CD4-positive, alpha-beta T cell treated with Interleukin-4 for 1 hour (primary cell): Measurements from ENCODE around the gene PARD3.
"Not testable (repeated sequence)": the region's sequence is repeated elsewhere in the genome, so short reads cannot be mapped to it uniquely, and the experiment has no call there.

Experiments used
- DNase-seq, 2 donors: peaks; one replicate each; pipeline ENCODE4 v3.0.0-alpha.2; 2020 to 2022

Gene PARD3

GRCh38 chr10:34815185-34816084 lies at the start of gene PARD3:
Gene PARD3, minus strand, starts transcription at chr10:34815296. Its CDS starts 301 bp downstream, at chr10:34814995.
- DNase-seq, result no peak

- no peak for DNase-seq
Observed at GRCh38 chr10:34864149-34865067, 49.3 kb upstream of the PARD3 start.

DNA sequence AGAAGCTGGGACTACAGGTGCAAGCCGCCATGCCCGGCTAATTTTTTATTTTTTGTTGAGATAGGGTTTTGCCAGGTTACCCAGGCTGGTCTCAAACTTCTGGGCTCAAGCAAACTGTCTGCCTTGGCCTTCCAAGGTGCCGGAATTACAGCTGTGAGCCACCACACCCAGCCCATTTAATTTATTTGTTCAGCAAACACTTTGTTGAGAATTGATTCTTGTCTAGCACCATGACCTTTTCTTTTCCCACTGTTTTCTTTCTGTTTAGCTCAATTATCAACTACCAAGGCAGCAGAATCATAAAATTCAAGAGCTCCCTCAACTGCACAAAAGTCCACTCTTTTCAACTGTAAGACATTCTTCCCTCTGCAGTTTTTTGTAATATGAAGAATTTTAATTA lies 47.8 kb upstream of the PARD3 start:
- no peak for DNase-seq

DNA sequence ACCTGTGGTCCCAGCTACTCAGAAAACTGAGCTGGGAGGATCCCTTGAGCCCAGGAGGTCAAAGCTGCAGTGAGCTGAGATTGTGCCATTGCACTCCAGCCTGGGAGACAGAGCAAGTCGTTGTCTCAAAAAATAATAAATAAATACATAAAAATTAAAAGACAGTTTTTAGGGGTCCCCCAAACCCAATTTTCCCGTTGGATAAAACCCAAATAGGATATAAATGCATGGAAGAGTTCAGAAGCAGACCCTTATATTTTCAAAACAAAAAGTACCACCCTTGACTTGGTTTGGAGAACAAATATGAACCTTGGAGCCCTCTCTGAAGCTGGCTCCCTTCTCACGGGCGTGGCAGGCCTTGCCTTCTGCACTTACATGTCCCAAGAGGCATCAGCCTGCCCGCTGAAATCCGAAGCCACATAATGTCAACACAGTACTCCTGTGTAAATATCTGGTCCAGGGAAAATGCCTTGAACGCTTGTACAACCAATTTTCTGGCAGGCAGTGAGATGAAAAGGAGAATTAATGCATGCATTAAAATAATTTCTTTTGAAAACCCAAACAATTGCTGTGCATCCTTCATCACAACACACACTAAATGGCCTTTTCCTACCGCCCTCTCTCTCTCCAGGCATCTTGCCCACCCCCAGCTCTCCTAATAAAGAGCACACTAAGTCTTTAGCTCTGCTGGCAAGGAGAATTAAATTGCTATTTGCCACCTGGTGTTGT lies 46.4 kb upstream of the PARD3 start:
- no peak for DNase-seq

- DNase-seq, result no peak
Observed at GRCh38 chr10:34859170-34859569, 44.1 kb upstream of the PARD3 start.

DNA sequence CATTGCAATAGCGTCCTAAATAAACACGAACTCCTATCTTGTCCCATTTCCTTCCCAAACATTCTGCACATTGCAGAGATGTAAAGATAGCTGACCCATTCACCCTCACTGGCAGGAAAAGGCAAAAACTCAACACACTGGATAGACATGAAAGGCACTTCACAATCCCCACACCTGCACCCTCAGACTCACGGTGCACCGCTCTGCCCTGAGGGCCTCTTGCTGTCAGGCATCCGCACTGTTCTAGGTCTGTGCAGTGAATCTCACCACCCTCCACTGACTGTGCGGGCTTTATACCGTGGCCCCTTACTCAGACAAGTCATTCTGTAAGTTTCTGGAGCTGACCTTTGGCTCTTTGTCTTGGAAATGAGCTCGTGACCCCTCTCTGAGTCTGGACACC lies 42.9 kb upstream of the PARD3 start:
- no peak for DNase-seq

DNA sequence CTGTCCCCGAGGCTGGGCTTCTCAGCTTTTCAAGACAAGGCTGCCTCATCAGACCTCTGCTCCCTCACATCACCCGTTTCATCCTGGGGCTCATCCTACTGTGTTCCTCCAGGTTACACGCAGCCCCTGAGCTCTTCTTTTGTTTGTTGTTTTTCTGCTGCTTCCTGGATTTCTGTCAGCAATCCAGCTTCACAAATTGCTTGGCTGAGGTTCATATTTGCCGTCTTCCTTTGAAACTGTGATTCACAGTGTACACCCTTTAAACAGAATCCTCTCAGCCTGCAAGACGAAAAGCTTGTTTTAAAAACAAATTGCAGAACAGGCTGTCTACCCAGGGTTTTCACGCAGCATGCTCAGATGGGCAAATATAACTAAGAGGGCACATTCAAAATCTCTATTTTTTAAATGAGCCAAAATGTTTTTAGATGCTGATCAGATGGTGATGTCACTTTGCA lies 39.1 kb upstream of the PARD3 start:
- no peak for DNase-seq

DNA sequence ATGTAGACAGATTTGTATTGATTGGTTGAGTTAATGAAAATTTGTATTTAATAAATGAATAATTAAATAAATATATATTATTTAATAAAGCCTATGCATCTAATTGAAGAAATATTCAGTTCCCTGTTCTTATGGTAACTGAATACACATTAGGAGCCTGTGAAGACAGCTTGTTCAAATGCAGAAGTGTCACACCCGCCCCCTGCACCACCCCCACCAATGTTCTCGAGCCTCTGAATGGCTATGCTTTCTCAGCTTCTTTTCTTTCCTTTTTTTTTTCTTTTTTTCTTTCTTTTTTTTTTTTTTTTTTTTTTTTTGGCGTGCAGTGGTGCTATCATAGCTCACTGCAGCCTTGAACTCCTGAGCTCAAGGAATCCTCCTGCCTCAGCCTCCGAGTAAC lies 38.3 kb upstream of the PARD3 start:
- DNase-seq, result no peak

DNA sequence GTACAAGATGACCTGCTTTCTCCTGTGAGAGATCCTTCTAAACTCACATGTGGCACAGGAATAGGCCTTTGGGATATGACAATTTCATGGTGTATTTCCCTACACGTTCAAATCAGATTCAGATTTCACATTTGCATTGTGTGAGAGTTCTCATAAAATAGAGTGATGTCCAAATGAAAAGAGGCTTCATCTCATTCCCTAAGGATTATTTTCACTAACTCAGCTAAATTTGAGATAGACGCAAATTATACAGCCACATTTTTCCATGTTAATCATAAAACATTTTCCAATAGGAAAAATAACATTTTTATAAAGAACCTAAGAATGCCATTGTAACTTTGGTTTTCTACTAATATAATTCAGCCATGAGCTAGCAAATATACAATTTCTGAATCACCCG lies 35.5 kb upstream of the PARD3 start:
- DNase-seq, result no peak

DNA sequence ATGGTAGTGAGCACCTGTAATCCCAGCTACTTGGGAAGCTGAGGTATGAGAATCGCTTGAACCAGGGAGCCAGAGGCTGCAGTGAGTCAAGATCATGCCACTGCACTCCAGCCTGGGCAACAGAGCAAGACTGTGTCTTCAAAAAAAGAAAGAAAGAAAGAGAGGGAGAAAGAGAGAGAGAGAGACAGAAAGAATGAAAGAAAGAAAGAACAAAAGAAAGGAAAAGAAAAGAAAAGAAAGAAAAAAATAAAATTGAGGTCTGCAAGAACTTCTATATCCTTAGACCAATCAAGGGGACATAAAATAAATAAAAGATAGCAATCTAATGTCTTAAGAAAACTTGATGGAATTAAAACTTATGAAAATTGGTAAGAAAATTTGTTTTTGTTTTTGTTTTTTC lies 34.9 kb upstream of the PARD3 start:
- no peak for DNase-seq

DNA sequence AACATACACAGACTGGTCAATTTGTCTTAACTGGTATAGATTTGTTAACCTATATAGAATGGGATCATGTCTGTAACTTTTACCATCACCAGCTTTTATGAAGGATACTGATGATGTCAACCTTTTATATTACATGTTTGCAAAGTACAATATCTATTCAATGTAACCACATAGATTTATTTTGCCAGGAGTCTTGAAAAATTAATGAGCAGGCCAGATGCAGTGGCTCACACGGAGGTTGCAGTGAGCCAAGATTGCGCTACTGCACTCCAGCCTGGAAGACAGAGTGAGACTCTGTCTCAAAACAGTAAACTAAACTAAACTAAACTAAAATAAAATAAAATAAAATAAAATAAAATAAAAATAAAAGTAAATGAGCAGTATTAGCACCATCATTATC lies 30.0 kb upstream of the PARD3 start:
- DNase-seq, result no peak

- DNase-seq, result no peak
Observed at GRCh38 chr10:34844448-34844847, 29.4 kb upstream of the PARD3 start.

GRCh38 chr10:34843470-34843869 lies 28.4 kb upstream of the PARD3 start:
- not testable (repeated sequence) for DNase-seq

DNA sequence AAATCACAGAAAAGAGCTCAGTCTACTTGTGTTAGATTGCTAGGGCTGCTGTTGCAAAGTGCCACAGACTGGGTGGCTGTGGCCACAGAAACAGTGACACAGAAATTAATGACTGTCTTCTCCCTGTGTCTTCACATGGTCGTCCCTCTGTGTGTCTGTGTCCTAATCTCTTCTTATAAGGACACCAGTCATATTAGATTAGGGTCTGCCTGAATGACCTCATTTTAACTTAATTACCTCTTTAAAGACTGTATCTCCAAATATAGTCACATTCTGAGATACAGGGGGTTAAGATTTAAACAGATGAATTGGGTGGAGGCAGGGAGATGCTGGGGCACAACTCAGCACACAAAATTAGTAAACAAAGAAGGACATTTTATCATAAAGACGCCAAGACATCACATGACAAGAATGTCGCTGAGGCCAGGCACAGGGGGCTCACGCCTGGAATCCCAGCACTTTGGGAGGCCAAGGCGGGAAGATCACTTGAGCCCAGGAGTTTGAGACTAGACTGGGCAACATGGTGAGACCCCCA lies 23.3 kb upstream of the PARD3 start:
- no peak for DNase-seq

DNA sequence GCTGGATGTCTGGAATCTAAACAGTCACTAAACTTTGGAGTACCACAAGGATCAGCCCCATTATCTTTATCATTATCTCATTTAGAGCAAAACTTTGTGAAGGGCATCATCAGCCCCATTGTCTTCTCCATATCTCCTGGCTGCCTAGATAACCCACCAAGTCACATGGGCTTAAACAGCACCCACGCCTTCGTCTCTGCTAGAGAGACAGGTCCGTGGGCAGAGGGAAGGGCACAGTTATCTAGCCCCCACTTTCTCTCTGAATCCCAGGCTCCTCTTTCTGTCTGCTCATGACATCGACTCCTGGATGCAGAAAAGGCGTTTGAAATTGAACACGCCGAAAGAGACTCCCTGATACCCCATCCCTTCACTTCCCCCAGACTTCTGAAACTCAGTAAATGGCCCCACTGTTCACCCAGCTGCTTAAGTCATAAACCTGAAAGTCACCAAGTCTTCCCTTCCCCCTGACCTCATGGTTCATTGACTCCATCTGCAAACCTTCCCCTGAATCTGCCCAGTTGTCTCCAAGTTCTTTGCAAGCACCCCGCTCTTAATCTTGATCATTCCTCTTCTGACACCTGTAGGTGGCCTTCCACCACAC lies 20.9 kb upstream of the PARD3 start:
- DNase-seq, result no peak

DNA sequence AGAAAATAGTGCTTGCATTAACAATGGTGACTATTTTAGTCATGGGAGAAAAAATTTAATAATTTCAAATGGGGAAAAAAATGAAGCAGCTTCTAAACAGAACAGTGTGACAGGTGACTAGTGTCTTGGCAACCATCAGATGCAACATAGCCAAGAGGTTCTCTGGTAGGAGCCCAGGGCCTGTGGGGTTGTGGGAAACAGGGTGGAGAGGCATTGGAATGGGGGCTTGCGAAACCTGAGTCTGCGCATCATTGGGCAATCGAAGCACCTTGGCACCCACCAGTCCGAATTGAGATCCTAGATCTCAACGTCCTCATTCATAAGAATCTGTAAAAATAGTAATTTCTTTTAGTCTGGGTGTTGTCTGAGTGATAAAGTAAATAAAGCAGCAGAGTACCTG lies 19.2 kb upstream of the PARD3 start:
- DNase-seq, result no peak

GRCh38 chr10:34830217-34830822 lies 15.2 kb upstream of the PARD3 start:
- no peak for DNase-seq

DNA sequence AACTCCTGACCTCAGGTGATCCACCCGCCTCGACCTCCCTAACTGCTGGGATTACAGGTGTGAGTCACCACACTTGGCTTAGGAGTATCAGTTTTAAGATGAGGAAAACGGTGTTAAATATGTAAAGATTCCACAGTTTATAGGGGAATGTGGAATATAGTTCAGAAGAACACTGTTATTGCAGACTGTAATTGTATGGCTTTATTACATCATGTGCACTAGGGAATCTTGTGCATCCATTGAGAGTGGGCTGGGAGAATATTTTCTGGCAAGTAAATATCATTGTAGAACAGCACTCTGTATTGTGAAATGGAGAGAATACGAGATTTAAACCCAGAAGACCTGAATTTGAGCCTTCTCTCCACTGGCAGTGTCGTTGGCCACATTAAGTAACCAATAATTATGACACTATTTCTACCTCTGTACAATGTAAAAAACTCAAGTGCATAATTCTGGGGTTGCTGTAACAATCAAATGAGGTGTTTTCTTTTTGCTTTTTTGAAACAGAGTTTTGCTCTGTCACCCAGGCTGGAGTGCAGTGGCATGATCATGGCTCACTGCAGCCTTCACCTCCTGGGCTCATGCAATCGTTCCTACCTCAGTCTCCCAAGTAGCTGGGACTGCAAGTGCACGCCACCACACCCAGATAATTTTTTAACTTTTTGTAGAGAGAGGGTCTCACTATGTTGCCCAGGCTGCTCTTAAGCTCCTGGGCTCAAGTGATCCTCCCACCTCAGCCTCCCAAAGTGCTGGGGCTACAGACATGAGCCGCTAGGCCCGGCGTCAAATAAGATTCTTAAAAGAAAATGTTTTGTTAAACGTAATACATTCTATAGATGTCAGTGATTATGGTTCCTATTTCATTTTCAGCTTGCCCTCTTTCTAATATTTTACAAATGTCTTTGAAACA lies 12.0 kb upstream of the PARD3 start:
- no peak for DNase-seq

GRCh38 chr10:34826221-34826620 lies 11.1 kb upstream of the PARD3 start:
- no peak for DNase-seq

GRCh38 chr10:34825414-34825813 lies 10.3 kb upstream of the PARD3 start:
- no peak for DNase-seq

- no peak for DNase-seq
Observed at GRCh38 chr10:34824870-34825269, 9.8 kb upstream of the PARD3 start.
